Bone marrow (tissue), 2 donors: ENCODE measurements around the gene ATP8B4.

Experiments
- DNase-seq, 2 donors: peaks; one replicate each; lab custom pipeline; 2025; lab: John Stamatoyannopoulos, UW

Gene ATP8B4

DNA sequence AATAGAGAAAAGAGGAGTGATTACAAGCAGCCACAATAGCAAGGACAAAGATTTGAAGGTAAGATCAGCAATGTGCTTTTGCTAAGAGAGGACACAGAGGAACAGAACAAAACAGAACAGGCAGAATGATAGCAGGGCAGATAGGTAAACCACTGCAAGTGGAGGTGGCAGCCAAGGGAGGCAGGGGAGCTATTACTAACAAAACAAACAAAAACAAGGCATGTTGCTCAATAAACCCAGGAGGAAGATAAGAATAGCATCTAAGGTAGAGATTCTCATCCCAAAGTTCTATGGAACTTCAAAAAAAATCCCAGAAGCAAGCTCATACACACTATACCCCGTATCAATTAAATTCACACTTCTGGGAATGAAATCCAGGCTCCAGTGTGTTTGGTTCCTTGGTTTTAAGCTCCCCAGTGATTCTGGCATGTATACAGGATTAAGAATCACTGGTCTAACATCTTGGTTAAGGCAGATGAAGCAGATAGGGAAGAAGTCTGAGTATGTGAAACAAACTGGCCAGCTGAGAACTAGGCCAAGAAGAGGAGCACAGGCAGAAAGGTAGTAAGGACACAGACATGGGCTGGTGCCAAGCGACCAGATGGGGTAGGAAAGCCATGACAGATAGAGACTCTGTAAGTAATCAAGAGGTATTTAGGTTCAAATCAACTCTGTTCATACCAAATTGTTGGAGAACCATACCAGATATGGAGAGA lies 309.0 kb downstream of the ATP8B4 start:
- no peak for DNase-seq

GRCh38 chr15:49808341-49808740 lies 310.7 kb downstream of the ATP8B4 start:
- DNase-seq: no peak
